Ectodermal cell (in vitro differentiated cells): ENCODE results near the gene DCAF11.
A peak's percentile ranks its signal among the peaks of the same experiment; 100 is the strongest.

ENCODE experiments used
- H3K27ac ChIP-seq: 2 replicates; pipeline ENCODE4 v1.7.0; 2013; ENCODE audit warnings: mild to moderate bottlenecking, low read depth, low read length; ENCODE audit not compliant: insufficient read depth, poor library complexity, severe bottlenecking
- H3K27me3 ChIP-seq: 2 replicates; pipeline ENCODE4 v1.7.0; 2013; ENCODE audit warnings: mild to moderate bottlenecking, low read length; ENCODE audit not compliant: insufficient read depth, control insufficient read depth, poor library complexity, severe bottlenecking
- H3K36me3 ChIP-seq: one replicate; pipeline ENCODE4 v1.7.0; 2013; ENCODE audit warnings: low read length; ENCODE audit not compliant: control insufficient read depth, insufficient read depth
- H3K4me1 ChIP-seq: one replicate; pipeline ENCODE4 v1.7.0; 2013; ENCODE audit warnings: low read length; ENCODE audit not compliant: control insufficient read depth, insufficient read depth
- H3K4me3 ChIP-seq: 2 replicates; pipeline ENCODE4 v1.7.0; 2013; ENCODE audit warnings: low read depth, low read length, control low read depth; ENCODE audit not compliant: insufficient read depth
- H3K9me3 ChIP-seq: 2 replicates; pipeline ENCODE4 v1.7.0; 2013; ENCODE audit warnings: mild to moderate bottlenecking, low read length, moderate library complexity; ENCODE audit not compliant: control insufficient read depth
- WGBS, 2 experiments: methylation state at CpG; one replicate each; pipeline ENCODE4 v1.1.7; 2013; ENCODE audit warnings: missing lambda C conversion rate in 2 of 2; 5-methylcytosine and 5-hydroxymethylcytosine counted together

DCAF11 gene

DNA sequence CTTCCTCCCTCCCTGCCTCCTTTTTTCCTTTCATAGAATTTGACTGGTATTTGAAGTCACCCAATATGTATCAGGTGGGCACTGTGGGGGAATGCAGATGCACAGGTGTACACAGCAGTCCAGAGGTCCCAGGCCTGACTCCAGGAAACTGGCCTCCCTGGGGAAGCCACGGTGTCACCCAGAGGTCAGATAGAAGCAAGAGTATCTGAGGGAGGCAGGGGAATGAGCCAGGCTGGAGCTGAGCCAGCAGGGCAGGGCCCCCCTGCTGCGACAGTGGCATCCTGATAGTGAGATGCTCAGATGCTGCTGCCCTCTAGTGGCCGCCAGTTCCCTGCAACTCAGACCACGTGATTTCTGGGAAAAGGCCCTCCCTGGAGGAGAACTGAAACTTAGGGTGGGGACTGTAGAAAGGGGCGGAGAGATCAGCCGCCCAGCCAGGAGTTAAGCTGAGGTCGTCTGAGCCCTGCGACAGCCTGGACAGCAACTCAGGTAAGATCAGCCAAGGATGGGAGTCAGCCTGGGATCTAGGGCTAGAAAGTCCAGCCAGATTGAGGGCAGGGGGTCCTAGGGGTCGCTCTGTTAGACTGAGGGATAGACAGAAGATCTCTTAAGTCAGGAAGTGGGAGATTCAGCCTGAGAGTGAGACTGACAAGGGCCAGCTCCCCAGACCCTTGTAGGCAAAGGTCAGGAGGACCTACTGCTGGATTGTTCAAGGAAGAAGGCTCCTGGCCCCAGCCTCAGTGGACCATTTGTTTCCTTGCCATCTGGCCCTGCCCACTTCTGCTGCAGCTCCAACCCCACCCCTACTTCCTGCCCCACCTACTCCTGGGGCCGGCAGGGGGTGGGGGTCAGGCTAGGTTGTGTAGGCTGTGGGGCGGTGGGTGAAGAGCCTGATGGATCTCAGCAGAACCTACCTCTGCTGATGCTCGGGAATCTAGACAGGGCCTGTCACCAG lies 46.5 kb downstream of the DCAF11 start, which contains the start of gene IRF9:
Gene IRF9, plus strand, starts transcription at position 416 of the 955 bp plus-strand sequence. CDS start 880 bp downstream, outside the sequence.
- Histone ChIP-seq H3K9me3 (no peaks in the 10 kb centered on the region), H3K4me1 (no peaks in the 10 kb centered on the region), H3K27me3 (no peaks in the 10 kb centered on the region), H3K36me3 (peaks cover 20% of the 10 kb centered on the region), H3K27ac (peak within 1 kb of the TSS; percentile 60), H3K4me3 (peak within 1 kb of the TSS; percentile 43)
- 16 to 20% methylated on average over 12 of the region's 12 CpGs for WGBS, 2 experiments

DNA sequence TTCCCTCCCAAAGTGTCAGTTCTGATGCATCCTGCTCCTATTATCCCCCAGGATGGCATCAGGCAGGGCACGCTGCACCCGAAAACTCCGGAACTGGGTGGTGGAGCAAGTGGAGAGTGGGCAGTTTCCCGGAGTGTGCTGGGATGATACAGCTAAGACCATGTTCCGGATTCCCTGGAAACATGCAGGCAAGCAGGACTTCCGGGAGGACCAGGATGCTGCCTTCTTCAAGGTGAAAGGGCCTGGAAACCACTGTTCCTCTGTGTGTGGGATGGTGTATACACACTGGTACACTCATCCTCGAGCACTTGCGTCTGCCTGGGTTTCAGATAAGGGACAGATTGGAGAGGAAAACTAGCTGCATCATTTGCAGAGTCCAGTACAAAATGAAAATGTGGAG lies 47.5 kb downstream of the DCAF11 start:
- Histone ChIP-seq H3K27ac (no peak overlapping the region), H3K36me3 (peaks cover 15% of the 10 kb centered on the region), H3K4me3 (no peak overlapping the region)

DNA sequence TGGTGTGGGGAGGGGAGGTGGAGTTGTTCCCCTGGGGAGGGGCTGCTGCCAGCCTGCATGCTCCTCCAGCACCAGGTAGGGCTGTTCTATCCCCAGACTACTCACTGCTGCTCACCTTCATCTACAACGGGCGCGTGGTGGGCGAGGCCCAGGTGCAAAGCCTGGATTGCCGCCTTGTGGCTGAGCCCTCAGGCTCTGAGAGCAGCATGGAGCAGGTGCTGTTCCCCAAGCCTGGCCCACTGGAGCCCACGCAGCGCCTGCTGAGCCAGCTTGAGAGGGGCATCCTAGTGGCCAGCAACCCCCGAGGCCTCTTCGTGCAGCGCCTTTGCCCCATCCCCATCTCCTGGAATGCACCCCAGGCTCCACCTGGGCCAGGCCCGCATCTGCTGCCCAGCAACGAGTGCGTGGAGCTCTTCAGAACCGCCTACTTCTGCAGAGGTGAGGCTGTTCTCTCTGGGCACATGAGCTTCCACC lies 50.0 kb downstream of the DCAF11 start:
- no peaks in the 10 kb centered on the region for H3K27me3 ChIP-seq
- H3K36me3 ChIP-seq, result no peaks in the 10 kb centered on the region
- H3K4me3 ChIP-seq, result no peak overlapping the region
- WGBS, 2 experiments, result 93 to 95% methylated on average over 14 of the region's 14 CpGs
- no peak overlapping the region for H3K27ac ChIP-seq
- no peaks in the 10 kb centered on the region for H3K4me1 ChIP-seq
- no peaks in the 10 kb centered on the region for H3K9me3 ChIP-seq

More for the DNA sequence above, 47.5 kb downstream of the DCAF11 start:
- H3K9me3 ChIP-seq, result no peaks in the 10 kb centered on the region
- H3K4me1 ChIP-seq, result no peaks in the 10 kb centered on the region
- WGBS, 2 experiments, result 95 to 96% methylated on average over 8 of the region's 8 CpGs
- H3K27me3 ChIP-seq, result no peaks in the 10 kb centered on the region

DNA sequence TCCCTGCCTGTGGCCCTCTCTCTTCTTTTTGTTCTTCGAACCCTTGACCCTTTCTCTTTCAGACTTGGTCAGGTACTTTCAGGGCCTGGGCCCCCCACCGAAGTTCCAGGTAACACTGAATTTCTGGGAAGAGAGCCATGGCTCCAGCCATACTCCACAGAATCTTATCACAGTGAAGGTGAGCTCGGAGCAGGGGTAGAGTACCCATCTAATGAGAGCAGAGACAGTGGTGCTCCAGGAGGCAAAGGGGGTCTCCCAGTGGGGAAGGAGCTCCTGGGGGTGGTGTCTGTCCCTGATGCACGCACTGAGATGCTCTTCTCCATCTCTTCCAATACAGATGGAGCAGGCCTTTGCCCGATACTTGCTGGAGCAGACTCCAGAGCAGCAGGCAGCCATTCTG lies 51.2 kb downstream of the DCAF11 start:
- WGBS, 2 experiments, result 90 to 93% methylated on average over 5 of the region's 5 CpGs
- Histone ChIP-seq H3K9me3 (no peaks in the 10 kb centered on the region), H3K4me1 (no peaks in the 10 kb centered on the region)

DNA sequence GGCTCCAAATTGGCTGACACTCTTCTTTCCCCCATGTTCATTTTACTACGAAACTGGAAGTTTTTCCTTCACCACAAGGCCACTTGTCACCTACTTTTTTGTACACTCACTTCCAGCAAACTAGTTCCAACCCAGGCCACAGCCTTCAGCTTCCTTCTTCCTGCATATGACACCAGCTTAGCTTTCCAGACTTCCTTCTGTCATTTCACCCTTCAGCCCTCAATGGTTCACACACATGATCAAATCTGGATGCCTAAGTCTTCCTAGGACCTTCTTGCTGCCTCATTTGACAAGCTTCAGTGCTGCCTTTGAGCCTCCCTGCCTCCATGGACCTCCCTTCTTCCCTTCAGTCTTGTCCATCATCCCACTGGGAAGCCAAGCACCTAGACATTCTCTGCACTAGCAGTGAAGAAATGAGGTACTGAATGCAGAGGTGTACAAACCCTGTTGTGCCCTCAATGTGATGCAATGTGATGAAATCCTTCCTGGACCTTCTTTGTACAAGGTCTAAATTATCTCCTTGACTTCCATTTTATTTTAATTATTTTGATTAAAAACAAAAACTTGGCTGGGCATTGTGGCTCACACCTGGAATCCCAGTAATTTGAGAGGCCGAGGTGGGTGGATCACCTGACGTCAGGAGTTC lies 53.0 kb downstream of the DCAF11 start:
- Histone ChIP-seq H3K4me1 (peaks cover 2% of the 10 kb centered on the region), H3K27ac (no peak overlapping the region), H3K4me3 (no peak overlapping the region), H3K27me3 (no peaks in the 10 kb centered on the region), H3K9me3 (no peaks in the 10 kb centered on the region), H3K36me3 (no peaks in the 10 kb centered on the region)
- 93% methylated on average over 3 of the region's 3 CpGs for WGBS, 2 experiments

More for the DNA sequence above, 51.2 kb downstream of the DCAF11 start:
- H3K27ac ChIP-seq, result no peak overlapping the region
- H3K4me3 ChIP-seq, result no peak overlapping the region
- no peaks in the 10 kb centered on the region for H3K27me3 ChIP-seq
- H3K36me3 ChIP-seq, result no peaks in the 10 kb centered on the region

DNA sequence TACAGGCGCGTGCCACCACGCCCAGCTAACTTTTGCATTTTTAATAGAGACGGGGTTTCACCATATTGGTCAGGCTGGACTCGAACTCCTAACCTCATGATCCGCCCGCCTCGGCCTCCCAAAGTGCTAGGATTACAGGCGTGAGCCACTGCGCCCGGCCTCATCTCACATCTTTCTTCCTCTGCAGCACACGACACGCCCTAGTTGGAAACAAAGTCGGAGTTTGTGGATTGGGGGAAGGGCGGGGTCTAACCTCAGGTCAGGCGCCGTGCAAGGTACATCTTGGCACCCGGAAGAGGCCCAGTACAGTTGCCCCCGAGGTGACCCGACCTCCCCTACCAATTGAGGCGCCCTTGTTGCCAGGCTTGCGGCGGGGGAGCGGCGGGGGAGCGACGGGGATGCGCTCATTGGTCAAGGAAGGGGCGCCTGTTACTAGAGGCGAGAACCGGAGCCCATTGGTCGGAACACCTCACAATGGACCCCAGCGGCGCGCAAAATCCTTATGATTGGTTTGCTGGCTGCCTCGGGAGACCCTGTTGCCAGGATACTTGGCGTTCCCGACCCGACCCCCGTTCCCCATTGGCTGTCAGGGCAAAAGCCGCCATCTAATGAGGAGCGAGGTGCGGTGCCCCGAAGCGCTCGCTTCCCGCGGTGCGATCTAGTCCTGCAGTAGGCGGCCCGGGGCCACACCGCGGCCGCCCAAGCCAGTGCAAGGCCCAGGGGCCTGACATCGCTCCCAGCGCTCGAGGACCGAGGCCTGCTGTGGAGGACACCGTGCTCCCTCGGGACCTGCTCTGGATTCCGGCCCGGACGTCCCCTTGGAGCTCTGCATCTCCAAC lies 57.1 kb downstream of the DCAF11 start, which contains the start of gene REC8:
Gene REC8, plus strand, starts transcription at position 659 of the 839 bp plus-strand sequence. CDS start 473 bp downstream, outside the sequence.
- Histone ChIP-seq H3K9me3 (no peaks in the 10 kb centered on the region), H3K27me3 (no peaks in the 10 kb centered on the region), H3K4me1 (peaks cover 6% of the 10 kb centered on the region), H3K36me3 (no peaks in the 10 kb centered on the region), H3K4me3 (peak within 1 kb of the TSS; percentile 60), H3K27ac (peak within 1 kb of the TSS; percentile 48)
- 27 to 31% methylated on average over 63 of the region's 63 CpGs for WGBS, 2 experiments

DNA sequence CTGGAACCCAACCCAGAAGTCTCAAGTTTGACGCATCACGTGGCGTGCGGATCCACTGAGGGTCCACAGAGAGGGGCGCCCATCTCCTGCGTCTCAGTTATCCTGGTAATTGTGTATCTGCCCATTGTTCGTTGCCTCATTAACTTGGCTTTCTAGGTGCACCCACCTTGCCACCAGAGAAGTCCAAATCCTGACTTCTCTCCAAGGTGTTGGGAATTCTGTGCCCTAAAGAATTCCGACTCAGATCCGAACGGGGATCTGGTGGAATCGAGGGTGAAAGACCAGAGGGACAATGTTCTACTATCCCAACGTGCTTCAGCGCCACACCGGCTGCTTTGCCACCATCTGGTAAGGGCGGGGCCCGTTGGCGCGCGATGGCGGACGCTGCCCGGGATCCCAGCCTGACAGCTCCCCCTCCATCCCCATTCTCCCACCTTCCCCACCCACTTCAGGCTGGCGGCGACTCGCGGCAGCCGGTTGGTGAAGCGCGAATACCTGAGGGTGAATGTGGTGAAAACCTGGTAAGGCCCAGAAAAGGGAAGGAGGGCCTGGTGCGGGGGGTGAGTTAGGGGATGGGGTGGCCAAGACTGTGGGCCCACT lies 57.8 kb downstream of the DCAF11 start:
- Histone ChIP-seq H3K4me3 (peak overlapping the region; percentile 60), H3K9me3 (no peaks in the 10 kb centered on the region), H3K36me3 (no peaks in the 10 kb centered on the region), H3K4me1 (peaks cover 6% of the 10 kb centered on the region), H3K27me3 (no peaks in the 10 kb centered on the region), H3K27ac (no peak overlapping the region)
- 78 to 83% methylated on average over 30 of the region's 30 CpGs for WGBS, 2 experiments

DNA sequence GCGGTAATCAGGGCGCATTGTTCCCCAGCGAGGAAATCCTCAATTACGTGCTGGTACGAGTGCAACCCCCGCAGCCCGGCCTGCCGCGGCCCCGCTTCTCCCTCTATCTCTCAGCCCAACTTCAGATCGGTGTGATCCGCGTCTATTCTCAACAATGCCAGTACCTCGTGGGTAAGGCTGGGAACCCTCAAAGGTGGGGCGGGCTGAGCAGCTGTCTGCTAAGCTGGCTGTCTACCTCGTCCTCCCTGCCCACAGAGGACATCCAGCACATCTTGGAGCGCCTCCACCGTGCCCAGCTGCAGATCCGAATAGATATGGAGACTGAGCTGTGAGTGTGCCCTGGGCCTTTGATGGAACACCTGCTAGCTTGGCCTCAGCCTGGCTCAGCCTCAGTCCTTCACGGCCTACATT lies 58.3 kb downstream of the DCAF11 start:
- no peaks in the 10 kb centered on the region for H3K9me3 ChIP-seq
- H3K27me3 ChIP-seq, result no peaks in the 10 kb centered on the region
- peaks cover 6% of the 10 kb centered on the region for H3K4me1 ChIP-seq
- 91 to 93% methylated on average over 20 of the region's 20 CpGs for WGBS, 2 experiments
- H3K36me3 ChIP-seq, result peaks cover 2% of the 10 kb centered on the region
- no peak overlapping the region for H3K27ac ChIP-seq
- H3K4me3 ChIP-seq, result peak overlapping the region; percentile 60
